ENCODE data around the gene KASH5.
"Not testable (repeated sequence)": the region's sequence is repeated elsewhere in the genome, so short reads cannot be mapped to it uniquely, and the experiment has no call there.

Gene KASH5

DNA sequence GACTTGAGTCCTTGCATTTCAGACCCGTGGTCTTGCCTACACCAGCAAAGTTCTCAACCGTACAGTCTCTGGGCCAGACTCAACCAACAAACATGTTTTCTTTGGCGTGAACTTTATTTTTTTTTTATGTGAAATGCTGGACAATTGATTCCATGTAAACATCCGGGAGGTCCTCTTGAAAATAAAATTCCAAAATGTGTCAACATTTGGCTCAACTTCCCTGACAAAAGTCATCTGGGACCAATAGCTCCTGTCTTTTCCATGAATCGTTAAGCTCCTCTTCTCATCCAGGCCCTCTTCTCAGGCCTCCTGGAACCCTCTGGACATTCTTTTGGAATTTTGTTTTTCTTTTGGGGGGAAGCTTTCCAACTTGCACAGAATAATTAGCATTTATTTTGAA is 67.7 kb downstream of the KASH5 start:
- no peak for DNase-seq (ENCODE audit: low spot score)

DNA sequence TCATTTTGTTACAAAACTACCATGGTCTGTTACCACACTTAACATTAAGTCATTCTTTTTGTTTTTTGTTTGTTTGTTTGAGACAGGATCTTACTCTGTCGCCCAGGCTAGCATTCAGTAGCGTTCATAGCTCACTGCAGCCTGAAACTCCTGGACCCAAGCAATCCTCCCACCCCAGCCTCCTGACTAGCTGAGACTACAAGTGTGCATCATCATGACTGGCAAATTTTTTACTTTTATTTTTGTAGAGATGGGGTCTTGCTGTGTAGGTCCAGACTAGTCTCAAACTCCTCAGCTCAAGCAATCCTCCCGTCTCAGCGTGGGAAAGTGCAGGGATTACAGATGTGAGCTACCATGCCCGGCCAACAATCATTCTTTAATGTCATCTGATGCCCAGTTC is 68.3 kb downstream of the KASH5 start:
- DNase-seq (ENCODE audit: low spot score): no peak

DNA sequence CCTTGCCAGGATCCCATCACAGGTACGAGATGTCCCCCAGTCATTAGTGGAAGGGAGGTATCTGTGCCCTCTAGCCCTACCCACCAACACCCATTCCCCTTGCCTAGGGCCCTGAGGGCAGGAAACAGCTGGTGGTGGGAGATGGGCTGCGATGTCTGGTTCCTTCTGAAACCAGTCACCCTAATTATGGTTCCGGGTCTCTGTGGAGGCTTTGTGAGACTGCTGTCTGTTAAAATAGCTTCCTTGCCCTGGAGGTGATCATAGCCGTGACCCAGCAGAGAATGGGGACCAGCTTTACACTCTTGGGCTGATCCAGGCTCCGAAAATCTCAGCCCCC is 70.5 kb downstream of the KASH5 start:
- DNase-seq (ENCODE audit: low spot score): no peak

DNA sequence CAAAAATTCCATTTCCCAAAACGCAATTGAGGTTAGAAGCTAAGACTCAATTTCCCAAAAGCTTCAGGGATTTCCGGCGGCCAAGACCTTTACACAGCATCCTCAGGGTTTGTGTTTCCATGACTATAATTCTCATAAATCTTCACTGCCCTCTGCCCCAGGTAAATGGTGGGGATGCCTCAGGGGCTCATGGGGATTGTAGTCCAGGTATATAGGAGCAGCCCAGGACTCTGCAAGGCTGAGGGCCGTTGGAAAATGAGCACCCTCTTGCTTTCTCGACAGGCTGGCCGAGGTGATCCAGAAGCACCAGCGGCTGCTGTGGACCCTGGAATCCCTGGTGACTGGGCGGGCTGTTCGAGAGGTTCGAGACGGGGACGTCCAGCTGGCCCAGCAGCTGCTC is 71.3 kb downstream of the KASH5 start:
- no peak for DNase-seq (ENCODE audit: low spot score)

DNA sequence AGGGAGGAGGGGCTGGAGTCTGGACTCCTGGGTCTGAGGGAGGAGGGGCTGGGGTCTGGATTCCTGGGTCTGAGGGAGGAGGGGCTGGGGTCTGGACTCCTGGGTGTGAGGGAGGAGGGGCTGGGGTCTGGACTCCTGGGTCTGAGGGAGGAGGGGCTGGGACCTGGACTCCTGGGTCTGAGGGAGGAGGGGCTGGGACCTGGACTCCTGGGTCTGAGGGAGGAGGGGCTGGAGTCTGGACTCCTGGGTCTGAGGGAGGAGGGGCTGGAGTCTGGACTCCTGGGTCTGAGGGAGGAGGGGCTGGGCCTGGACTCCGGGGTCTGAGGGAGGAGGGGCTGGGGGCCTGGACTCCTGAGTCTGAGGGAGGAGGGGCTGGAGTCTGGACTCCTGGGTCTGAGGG is 73.1 kb downstream of the KASH5 start:
- DNase-seq (ENCODE audit: low spot score): not testable (repeated sequence)

DNA sequence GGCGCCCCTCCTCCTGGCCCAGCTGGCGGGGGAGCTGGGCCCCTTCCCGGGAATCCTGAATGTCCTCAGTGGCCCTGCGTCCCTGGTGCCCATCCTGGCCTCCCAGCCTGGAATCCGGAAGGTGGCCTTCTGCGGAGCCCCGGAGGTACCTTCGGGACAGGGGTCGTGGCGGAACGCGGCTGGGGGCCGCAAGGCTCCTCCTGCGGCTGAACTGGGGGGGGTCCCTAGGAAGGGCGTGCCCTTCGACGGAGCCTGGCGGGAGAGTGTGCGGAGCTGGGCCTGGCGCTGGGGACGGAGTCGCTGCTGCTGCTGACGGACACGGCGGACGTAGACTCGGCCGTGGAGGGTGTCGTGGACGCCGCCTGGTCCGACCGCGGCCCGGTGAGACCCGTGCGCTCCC is 73.6 kb downstream of the KASH5 start:
- no peak for DNase-seq (ENCODE audit: low spot score)

DNA sequence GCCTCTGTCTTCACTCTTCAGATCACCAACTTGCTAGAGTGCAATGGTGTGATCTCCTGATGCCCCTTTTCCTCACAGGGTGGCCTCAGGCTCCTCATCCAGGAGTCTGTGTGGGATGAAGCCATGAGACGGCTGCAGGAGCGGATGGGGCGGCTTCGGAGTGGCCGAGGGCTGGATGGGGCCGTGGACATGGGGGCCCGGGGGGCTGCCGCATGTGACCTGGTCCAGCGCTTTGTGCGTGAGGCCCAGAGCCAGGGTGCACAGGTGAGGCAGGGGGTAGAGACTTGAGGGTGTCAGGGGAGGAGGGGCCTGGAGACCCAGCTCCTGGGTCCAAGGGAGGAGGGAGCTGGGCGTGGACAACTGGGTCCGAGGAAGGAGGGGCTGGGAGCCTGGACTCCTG is 74.4 kb downstream of the KASH5 start:
- no peak for DNase-seq (ENCODE audit: low spot score)

DNA sequence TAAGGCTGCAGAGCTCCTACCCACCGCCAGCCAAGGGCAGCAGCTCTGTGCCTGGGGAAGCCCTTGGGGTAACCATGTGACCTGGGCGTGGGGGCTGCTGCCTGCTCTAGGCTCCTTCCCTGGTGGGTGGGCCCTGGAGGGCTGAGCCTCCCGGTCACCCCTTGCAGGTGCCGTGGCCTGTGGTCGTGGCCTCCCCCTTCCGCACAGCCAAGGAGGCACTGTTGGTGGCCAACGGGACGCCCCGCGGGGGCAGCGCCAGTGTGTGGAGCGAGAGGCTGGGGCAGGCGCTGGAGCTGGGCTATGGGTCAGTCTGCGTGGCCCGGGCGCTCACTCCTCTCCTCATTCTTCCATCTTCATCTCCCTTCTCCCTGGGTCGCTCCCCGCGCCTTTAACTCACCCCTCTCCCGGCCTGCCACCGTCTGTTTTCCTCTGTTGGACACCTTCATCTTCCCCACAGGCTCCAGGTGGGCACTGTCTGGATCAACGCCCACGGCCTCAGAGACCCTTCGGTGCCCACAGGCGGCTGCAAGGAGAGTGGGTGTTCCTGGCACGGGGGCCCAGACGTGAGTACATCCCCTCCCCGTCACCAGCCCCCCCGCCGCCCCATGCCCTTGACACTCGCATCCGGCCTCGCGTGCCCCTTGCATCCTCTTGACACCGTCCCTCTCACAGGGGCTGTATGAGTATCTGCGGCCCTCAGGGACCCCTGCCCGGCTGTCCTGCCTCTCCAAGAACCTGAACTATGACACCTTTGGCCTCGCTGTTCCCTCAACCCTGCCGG is 76.1 kb downstream of the KASH5 start:
- no peak for DNase-seq (ENCODE audit: low spot score)

DNA sequence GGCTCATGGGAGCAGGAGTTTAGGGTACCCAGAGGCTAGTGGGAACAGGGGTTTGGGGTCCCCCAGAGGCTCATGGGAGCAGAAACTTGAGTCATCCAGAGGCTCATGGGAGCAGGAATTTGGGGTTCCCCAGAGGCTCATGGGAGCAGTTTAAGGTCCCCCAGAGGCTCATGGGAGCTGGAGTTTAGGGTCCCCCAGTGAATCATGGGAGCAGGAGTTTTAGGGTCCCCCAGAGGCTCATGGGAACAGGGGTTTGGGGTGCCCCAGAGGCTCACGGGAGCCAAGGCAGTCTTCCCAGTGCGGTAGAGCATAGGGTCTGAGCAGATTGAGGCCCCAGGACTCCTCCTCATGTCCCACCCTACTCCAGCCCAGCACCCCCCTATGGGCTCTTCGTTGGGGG is 77.3 kb downstream of the KASH5 start:
- no peak for DNase-seq (ENCODE audit: low spot score)

Measured in D341Med (cell line).